T47D (cell line): Measurements from ENCODE around the gene CT45A1.
"Not testable (repeated sequence)": the region's sequence is repeated elsewhere in the genome, so short reads cannot be mapped to it uniquely, and the experiment has no call there.

Experiments used
- DNase-seq, 2 experiments: peaks; one replicate each; pipeline versions ENCODE4 v3.0.0 to v3.0.0-alpha.2; 2011 to 2012; ENCODE audit warnings: low read depth in 1 of 2, low spot score in 1 of 2
- JUND ChIP-seq: IDR thresholded peaks from 2 replicates; pipeline ENCODE4 v1.6.1; 2012; ENCODE audit warnings: low read depth
- in situ Hi-C: cut with HindIII; loops from 2 replicates; pipeline ENCODE4 v1.10.0; 2016; ENCODE audit warnings: low sequenced_read_pairs, low pct_unique_long_range_greater_than_20kb

Gene CT45A1, protein sequence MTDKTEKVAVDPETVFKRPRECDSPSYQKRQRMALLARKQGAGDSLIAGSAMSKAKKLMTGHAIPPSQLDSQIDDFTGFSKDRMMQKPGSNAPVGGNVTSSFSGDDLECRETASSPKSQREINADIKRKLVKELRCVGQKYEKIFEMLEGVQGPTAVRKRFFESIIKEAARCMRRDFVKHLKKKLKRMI

DNA sequence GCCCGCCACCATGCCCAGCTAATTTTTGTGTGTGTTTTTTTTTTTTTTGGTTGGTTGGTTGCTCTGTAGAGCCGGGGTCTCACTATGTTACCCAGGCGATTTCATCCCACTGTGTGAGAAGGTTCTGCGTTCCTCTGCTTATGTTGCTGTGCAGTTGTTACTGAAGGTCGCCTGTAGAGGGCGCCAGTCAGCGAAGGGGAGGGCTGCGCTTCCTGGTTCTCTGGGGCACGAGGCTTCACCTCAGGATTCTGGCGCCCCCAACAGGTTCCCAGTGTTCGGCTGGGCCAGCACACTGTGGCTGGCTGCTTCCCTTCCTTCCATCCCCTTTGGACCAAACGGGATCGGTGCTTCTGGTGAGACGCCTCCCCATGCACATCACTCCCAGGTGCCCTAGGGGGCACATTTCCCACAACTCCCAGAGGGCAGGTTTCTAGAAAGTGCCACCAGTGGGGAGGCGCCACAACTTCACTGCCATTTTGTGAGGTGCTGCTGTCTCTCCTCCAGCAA is at the start of gene CT45A1:
Gene CT45A1, plus strand, starts transcription at position 457 of the 507 bp plus-strand sequence. CDS start 5,302 bp downstream, outside the sequence.
- in situ Hi-C loops: not testable (repeated sequence)
- peak in 1 of 2 experiments; percentile 27 for DNase-seq

DNA sequence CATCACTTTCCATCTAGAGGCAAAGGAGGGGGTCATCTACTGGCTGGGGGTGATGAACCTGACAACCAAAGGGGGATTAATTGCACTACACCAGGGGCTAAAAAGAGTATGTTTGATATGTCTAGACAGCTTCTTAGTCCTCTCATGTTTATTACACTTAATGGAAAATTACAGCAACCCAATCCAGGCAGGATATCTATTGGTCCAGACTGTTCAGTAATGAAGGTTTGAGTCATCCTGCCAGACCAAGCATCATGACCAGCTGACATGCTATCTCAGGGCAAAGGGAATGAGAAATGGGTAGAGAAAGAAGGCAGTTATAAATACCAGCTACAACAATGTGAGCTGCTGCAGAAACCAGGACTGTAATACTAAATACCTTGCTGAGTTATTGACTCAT is 40.5 kb upstream of the CT45A1 start:
- in situ Hi-C loops, DNase-seq: not testable (repeated sequence)

DNA sequence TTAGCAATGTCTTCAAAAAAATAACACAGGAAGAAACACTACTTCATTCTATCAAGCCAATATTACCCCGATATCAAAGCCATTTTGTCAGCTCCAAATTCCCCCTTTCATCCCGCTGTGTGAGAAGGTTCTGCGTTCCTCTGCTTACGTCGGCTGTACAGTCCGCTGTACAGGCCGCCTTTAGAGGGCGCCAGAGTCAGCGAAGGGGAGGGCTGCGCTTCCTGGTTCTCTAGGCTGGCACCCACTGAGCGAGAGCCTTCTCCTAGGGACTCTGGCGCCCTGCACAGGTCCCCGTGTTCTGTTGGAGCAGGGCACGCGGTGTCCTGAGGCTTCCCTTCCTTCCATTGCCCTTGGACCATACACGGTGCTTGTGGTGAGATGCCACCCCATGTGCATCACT is 25.3 kb upstream of the CT45A1 start:
- DNase-seq: peak in 1 of 2 experiments; percentile 20
- in situ Hi-C loops: no loop called here
- no peak for TF ChIP-seq JUND

DNA sequence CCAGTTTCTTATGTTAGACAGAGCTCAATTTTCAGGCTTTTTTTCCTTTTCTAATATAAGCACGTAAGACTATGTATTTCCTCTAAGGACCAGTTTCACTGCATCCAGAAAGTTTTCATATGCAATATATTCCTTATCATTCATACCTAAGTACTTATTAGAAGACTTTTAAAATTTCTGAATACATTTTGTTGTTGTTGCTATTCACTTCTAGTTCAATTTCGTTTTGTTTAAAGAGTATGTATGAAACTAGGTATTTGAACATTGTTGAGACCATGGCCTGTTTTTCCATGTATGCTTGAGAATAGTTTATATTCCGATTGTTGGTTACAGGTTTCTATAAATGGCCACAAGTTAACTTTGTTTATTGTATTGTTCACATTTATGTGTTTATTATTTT is 18.0 kb upstream of the CT45A1 start:
- no peak for TF ChIP-seq JUND
- in situ Hi-C loops: no loop called here
- no peak for DNase-seq

DNA sequence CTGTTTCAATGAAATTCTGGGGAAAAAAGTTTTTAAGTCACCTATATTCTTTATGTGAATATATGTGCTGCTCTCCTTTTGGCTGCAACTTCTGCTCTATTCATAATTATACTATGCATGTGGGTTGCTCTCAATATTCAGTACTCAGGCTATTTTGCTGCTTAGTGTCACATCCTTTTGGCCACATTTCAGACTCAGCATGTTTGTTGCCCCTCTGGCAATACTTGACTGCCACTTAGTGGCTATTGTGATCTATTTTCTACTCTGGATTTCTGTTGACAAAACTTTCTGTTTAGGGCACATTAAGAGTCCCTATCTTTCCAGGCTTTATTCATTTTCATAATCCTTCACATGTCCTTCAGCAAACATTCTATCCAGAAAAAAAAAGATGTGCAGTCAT is 15.8 kb upstream of the CT45A1 start:
- no peak for TF ChIP-seq JUND
- peak in 1 of 2 experiments; percentile 18 for DNase-seq
- in situ Hi-C loops: no loop called here

DNA sequence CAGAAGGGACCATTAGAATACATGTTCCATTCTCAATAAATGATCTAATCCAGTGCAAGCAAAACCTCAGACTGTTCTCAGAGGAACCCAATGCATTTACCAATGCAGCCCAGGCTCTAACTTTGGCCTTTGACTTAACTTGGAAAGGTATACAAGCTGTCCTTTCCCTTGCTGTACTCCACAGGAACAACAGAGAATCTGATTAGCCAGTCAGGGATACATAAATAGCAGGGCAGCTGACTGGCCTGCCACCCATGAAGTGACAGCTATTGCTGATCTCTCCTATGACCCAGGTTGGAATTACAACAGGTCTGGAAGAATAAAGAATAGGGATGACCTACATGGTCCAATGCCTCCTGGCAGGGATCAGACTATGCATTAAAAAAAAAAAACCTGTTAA is 14.5 kb upstream of the CT45A1 start:
- in situ Hi-C loops: no loop called here
- no peak for TF ChIP-seq JUND
- no peak for DNase-seq

DNA sequence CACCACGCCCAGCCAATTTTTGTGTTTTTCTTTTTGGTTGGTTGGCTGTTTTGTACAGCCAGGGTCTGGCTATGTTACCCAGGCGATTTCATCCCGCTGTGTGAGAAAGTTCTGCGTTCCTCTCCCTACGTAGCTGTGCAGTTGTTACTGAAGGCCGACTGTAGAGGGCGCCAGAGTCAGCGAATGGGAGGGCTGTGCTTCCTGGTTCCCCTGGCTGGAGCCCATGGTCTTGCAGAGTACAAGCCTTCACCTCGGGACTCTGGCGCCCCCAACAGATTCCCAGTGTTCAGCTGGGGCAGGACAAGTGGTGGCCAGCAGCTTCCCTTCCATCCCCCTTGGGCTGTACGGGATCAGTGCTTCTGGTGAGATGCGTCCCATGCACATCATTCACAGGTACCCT is 5.6 kb upstream of the CT45A1 start:
- in situ Hi-C loops: no loop called here
- DNase-seq: peak in 1 of 2 experiments; percentile 66
- no peak for TF ChIP-seq JUND

DNA sequence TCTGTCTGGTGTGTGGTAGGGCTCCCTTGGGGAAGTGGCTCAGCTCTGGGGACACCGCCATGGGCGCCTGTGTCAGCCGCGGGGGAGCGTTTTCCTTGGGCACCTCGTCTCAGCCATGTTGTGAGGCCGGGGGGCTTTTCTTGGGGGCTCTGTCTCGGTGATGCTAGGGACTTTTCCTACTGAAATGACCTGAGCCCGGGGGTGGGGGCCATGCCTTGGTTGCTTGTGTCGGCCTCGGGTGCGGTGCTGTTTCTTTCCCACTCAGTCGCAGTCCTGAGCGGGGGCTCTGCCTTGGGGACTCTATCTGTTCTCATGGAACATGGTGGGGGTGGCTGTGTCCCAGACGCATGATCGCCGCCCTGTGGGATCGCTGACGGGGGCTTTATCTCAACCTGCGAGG is 356 bp downstream of the CT45A1 start:
- in situ Hi-C loops: no loop called here
- no peak for DNase-seq
- no peak for TF ChIP-seq JUND

DNA sequence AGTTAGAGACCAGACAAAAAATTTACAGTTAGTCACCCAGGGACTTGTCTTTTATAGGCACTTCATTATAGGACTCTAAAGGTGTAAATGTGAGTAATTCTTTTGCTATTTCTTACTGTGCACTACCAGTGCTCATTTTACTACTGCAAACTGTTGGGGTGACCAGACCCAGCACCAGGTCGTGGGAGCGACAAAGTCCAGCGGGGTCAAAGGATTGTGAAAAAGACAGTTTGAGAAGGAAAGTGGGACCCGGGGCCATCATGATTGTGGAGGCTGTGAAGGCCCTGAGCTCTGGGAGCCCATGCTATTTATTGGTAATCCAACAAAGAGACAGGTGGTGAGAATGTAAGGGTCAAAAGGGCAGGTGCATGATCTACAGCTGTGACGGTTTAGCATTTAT is 21.2 kb downstream of the CT45A1 start:
- DNase-seq, in situ Hi-C loops: not testable (repeated sequence)

DNA sequence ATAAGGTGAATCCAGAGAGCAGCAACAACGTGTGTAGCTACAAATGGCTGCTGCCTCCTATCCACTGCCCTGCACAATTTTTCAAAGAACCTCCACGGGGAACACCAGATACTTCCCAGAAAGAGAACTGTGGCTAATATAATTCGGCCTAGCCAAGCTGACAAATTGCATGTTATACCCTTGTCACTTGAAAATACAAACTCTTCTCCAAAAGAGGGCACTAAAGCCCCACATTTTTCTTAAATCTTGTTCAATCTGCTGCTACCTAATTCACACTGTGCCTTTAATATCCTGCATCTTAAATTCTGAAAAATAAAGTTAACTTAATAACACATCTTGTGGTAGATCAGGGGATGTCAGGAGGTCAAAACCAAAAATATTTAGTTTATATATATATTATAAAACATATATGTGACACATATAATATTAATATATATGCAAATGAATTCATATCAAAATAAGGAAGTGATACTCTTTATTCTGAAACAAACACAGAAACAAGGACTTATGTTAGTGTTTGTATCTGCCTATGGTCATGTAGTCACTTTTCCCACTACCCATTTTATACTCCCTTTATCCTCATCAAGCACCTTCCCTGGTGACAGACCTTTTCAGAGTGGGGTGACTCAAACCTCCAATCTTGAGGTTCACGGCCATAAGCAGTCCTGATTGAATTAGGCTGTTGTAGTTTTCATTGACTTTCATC is 24.1 kb downstream of the CT45A1 start:
- in situ Hi-C loops: no loop called here
- TF ChIP-seq JUND: no peak
- DNase-seq: peak in 1 of 2 experiments; percentile 12

DNA sequence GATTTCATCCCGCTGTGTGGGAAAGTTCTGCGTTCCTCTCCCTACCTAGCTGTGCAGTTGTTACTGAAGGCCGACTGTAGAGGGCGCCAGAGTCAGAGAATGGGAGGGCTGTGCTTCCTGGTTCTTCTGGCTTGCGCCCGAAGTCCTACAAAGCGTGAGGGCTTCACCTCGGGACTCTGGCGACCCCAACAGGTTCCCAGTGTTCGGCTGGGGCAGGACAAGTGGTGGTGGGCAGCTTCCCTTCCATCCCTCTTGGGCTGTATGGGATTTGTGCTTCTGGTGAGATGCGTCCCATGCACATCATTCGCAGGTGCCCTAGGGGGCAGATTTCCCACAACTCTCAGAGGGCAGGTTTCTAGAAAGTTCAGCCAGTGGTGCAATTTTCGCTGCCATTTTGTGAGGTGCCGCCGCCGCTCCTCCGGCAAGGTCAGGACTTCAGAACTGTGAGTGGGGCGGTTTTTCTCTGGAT is 27.3 kb downstream of the CT45A1 start:
- no peak for TF ChIP-seq JUND
- DNase-seq: peak in 1 of 2 experiments; percentile 77
- in situ Hi-C loops: no loop called here

DNA sequence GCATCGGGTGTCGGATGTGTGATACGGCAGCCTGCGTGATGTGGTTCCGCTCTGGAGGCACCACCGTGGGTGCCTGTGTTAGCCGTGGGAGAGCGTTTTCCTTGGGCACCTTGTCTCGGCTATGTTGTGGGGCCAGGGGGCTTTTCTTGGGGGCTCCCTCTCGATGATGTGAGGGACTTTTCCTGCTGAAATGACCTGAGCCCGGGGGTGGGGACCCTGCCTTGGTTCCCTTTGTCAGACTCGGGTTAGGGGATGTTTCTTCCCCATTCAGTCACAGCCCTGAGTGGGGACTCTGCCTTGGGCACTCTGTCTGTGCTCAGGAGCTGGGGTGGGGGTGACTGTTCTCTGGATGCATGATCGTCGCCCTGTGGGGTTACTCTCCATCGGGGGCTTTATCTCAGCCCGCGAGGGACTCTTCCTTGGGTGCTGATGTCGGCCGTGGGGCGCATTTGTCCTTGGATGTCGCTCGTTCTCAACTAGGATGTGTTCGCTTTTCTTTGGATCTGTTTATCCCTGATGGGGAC is 27.8 kb downstream of the CT45A1 start:
- TF ChIP-seq JUND: no peak
- in situ Hi-C loops: no loop called here
- peak in 1 of 2 experiments; percentile 0 for DNase-seq

DNA sequence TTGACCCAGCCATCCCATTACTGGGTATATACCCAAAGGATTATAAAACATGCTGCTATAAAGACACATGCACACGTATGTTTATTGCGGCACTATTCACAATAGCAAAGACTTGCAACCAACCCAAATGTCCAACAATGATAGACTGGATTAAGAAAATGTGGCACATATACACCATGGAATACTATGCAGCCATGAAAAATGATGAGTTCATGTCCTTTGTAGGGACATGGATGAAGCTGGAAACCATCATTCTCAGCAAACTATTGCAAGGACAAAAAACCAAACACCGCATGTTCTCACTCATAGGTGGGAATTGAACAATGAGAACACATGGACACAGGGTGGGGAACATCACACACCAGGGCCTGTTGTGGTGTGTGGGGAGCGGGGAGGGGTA is 31.3 kb downstream of the CT45A1 start:
- in situ Hi-C loops, DNase-seq: not testable (repeated sequence)

DNA sequence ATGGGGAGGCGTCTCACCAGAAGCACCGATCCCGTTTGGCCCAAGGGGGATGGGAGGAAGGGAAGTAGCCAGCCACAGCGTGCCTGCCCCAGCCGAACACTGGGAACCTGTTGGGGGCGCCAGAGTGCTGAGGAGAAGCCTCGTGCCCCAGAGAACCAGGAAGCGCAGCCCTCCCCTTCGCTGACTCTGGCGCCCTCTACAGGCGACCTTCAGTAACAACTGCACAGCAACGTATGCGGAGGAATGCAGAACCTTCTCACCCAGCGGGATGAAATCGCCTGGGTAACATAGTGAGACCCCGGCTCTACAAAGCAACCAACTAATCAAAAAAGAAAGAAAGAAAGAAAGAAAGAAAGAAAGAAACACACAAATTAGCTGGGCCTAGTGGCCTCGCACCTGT is 54.7 kb downstream of the CT45A1 start, which contains the start of gene CT45A3:
Gene CT45A3, minus strand, starts transcription at position 101 of the 400 bp plus-strand sequence. CDS start 3,747 bp downstream, outside the sequence.
- in situ Hi-C loops, DNase-seq: not testable (repeated sequence)
